ENCODE measurements around the gene KDELR3.

The KDELR3 gene

GRCh38 chr22:38467904-38468442, at the start of gene KDELR3:
KDELR3 (plus strand) TSS chr22:38468096; CDS start chr22:38468234, 138 bp downstream.
- peak; percentile 53 for DNase-seq (ENCODE audit: low read depth)

- DNase-seq (ENCODE audit: low read depth) = no peak
These were observed 49.3 kb upstream of the KDELR3 start for GRCh38 chr22:38418589-38418988.

- DNase-seq (ENCODE audit: low read depth) = no peak
These were observed 48.6 kb upstream of the KDELR3 start for GRCh38 chr22:38419121-38419857.

GRCh38 chr22:38419858-38420160, 48.1 kb upstream of the KDELR3 start:
- no peak for DNase-seq (ENCODE audit: low read depth)

GRCh38 chr22:38420734-38421133, 47.2 kb upstream of the KDELR3 start:
- no peak for DNase-seq (ENCODE audit: low read depth)

- no peak for DNase-seq (ENCODE audit: low read depth)
These were observed 45.0 kb upstream of the KDELR3 start for GRCh38 chr22:38422611-38423511.

GRCh38 chr22:38423512-38424503, 44.1 kb upstream of the KDELR3 start:
- no peak for DNase-seq (ENCODE audit: low read depth)

- no peak for DNase-seq (ENCODE audit: low read depth)
These were observed 43.3 kb upstream of the KDELR3 start for GRCh38 chr22:38424525-38425080.

- no peak for DNase-seq (ENCODE audit: low read depth)
These were observed 41.3 kb upstream of the KDELR3 start for GRCh38 chr22:38426628-38427027.

GRCh38 chr22:38427465-38427864, 40.4 kb upstream of the KDELR3 start:
- DNase-seq (ENCODE audit: low read depth) = no peak

GRCh38 chr22:38427940-38428339, 40.0 kb upstream of the KDELR3 start:
- no peak for DNase-seq (ENCODE audit: low read depth)

GRCh38 chr22:38428714-38429113, 39.2 kb upstream of the KDELR3 start:
- no peak for DNase-seq (ENCODE audit: low read depth)

GRCh38 chr22:38429499-38430068, 38.3 kb upstream of the KDELR3 start:
- no peak for DNase-seq (ENCODE audit: low read depth)

- DNase-seq (ENCODE audit: low read depth) = no peak
These were observed 36.5 kb upstream of the KDELR3 start for GRCh38 chr22:38431266-38432010.

GRCh38 chr22:38432264-38432663, 35.6 kb upstream of the KDELR3 start:
- no peak for DNase-seq (ENCODE audit: low read depth)

- no peak for DNase-seq (ENCODE audit: low read depth)
These were observed 34.0 kb upstream of the KDELR3 start for GRCh38 chr22:38433871-38434270.

- no peak for DNase-seq (ENCODE audit: low read depth)
These were observed 32.9 kb upstream of the KDELR3 start for GRCh38 chr22:38435010-38435409.

GRCh38 chr22:38435965-38436364, 31.9 kb upstream of the KDELR3 start:
- no peak for DNase-seq (ENCODE audit: low read depth)

GRCh38 chr22:38436629-38437395, 31.1 kb upstream of the KDELR3 start:
- DNase-seq (ENCODE audit: low read depth) = no peak

- no peak for DNase-seq (ENCODE audit: low read depth)
These were observed 30.5 kb upstream of the KDELR3 start for GRCh38 chr22:38437416-38437815.

Data from stromal cell of bone marrow (primary cell).